GM12801 (cell line): ENCODE measurements around the gene CELA2B.

Experiments
- CTCF ChIP-seq: IDR thresholded peaks from one replicate; pipeline ENCODE4 v1.5.1; 2011; ENCODE audit warnings: control low read depth; ENCODE audit not compliant: insufficient read length; ENCODE audit errors: extremely low read depth

The CELA2B gene

GRCh38 chr1:15525050-15526020 lies 49.4 kb downstream of the CELA2B start:
- TF ChIP-seq CTCF: no peak

GRCh38 chr1:15526021-15526489 lies 50.2 kb downstream of the CELA2B start:
- no peak for TF ChIP-seq CTCF

- TF ChIP-seq CTCF: no peak
These were observed 50.8 kb downstream of the CELA2B start, which contains the start of gene DNAJC16 for GRCh38 chr1:15526490-15527339. TSS of gene DNAJC16 (plus strand) at chr1:15526848. CDS start at chr1:15529106, 2,258 bp downstream.

GRCh38 chr1:15531003-15531402 lies 55.1 kb downstream of the CELA2B start:
- TF ChIP-seq CTCF: no peak

- TF ChIP-seq CTCF: no peak
These were observed 55.8 kb downstream of the CELA2B start for GRCh38 chr1:15531682-15532081.

GRCh38 chr1:15538771-15539170 lies 62.9 kb downstream of the CELA2B start:
- TF ChIP-seq CTCF: no peak

- TF ChIP-seq CTCF: no peak
These were observed 64.3 kb downstream of the CELA2B start for GRCh38 chr1:15540186-15540585.
